Pancreas (tissue), 10 donors: ENCODE data around the gene VIM. TPM values are rescaled to one million over a fixed set of nuclear protein-coding genes. Genes with fewer than 3 reads are reported as not detected.

ENCODE experiments used
- ATAC-seq, 4 donors: fragments of 200-7000 bp; cut with Tn5 transposase; one replicate each; pipeline versions ENCODE4 v1.8.0 to v1.9.1; 2020; ENCODE audit warnings: mild to moderate bottlenecking in 4 of 4, moderate library complexity in 4 of 4
- DNase-seq, 6 donors: peaks; one replicate each; pipeline ENCODE4 v3.0.0-alpha.2; 2020
- FAIRE-seq: peaks from 2 replicates; lab custom pipeline; 2012; peaks lifted over from hg19 to GRCh38; lab: Jason Lieb, UNC
- H3K27ac ChIP-seq, 4 donors: fragments of 200-600 bp; sonication (generic); 1 replicate in 3 of 4; 2 replicates in 1 of 4; pipeline versions ENCODE4 v1.5.0 to v1.8.0; 2020
- H3K27me3 ChIP-seq, 4 donors: fragments of 200-600 bp; one replicate each; pipeline ENCODE4 v1.8.0; 2021
- H3K36me3 ChIP-seq, 3 donors: fragments of 200-600 bp; sonication (generic) in 1 of 3; one replicate each; pipeline versions ENCODE4 v1.5.0 to v1.8.0; 2020 to 2021
- H3K4me1 ChIP-seq, 3 donors: fragments of 200-600 bp; one replicate each; pipeline ENCODE4 v1.8.0; 2021
- H3K4me3 ChIP-seq, 4 donors: fragments of 200-600 bp; sonication (generic) in 2 of 4; one replicate each; pipeline versions ENCODE4 v1.5.0 to v1.8.0; 2020 to 2021
- H3K9me3 ChIP-seq, 4 donors: fragments of 200-600 bp; one replicate each; pipeline ENCODE4 v1.8.0; 2021
- CTCF ChIP-seq, 4 donors: fragments of 200-600 bp; sonication (generic) in 3 of 4; IDR thresholded peaks; one replicate each; pipeline versions ENCODE4 v1.5.0 to v1.8.0; 2021; ENCODE audit warnings: antibody characterized with exemption in 4 of 4
- WGBS, 2 donors: extraction: QIAGEN DNeasy Blood & Tissue Kit; methylation state at CpG; one replicate each; pipeline ENCODE4 v1.1.7; 2013; 5-methylcytosine and 5-hydroxymethylcytosine counted together
- intact Hi-C, 3 donors: fragments of 100-400 bp; cut with DNase I; formaldehyde crosslinking; loops; one replicate each; pipeline versions ENCODE4 v1.11.1 to v1.14.2; 2022
- polyA plus RNA-seq, 2 donors: library from polyadenylated mRNA; stranded (reverse); fragments of 200-250 nt; gene quantifications; one replicate each; pipeline ENCODE4 v1.2.3, GENCODE V29; 2013
- total RNA-seq, 6 donors: library from RNA; stranded (reverse); fragmentation: NEBNext Ultra II Directional in 4 of 6; extraction: Animal tissue kit (Norgen Biotek cat#: 25700) in 4 of 6; gene quantifications; one replicate each; pipeline versions ENCODE4 v1.2.1 to v1.2.4, GENCODE V29; 2021 to 2023
- donor health status: healthy with polysubstance abuse.
- donor health status: DM: no; HTN: no; CAD: no; lungs with moderate emphysema.
- donor health status: DM: no; HTN: no; CAD: no.
- donor health status: control.
- donor health status: control.
- donor health status: Bipolar disorder and iron deficiency.
- donor health status: DM: yes; HTN: yes; CAD: no.
- donor health status: DM: no; HTN: no; CAD: no.
- donor health status: DM: no; HTN: no; CAD: no.
- donor health status: DM: yes; HTN: yes; CAD: no.

The VIM gene
- total and polyA plus RNA-seq, 8 donors = 133 to 546 (median 163) TPM

- Histone ChIP-seq H3K4me1 (no peaks in the 10 kb centered on the region), H3K27me3 (no peaks in the 10 kb centered on the region), H3K36me3 (no peaks in the 10 kb centered on the region), H3K9me3 (no peaks in the 10 kb centered on the region), H3K4me3 (no peak overlapping the region), H3K27ac (no peak overlapping the region)
- WGBS, 2 donors = 75 to 82% methylated on average over 9 of the region's 9 CpGs
- intact Hi-C loops = no loop called here
- no peak for FAIRE-seq
- TF ChIP-seq CTCF (IDR thresholded peaks at IDR 0.05) = no peak
- DNase-seq = no peak
- ATAC-seq = no peak
Measured at GRCh38 chr10:17276756-17277424, 48.8 kb downstream of the VIM start.

DNA sequence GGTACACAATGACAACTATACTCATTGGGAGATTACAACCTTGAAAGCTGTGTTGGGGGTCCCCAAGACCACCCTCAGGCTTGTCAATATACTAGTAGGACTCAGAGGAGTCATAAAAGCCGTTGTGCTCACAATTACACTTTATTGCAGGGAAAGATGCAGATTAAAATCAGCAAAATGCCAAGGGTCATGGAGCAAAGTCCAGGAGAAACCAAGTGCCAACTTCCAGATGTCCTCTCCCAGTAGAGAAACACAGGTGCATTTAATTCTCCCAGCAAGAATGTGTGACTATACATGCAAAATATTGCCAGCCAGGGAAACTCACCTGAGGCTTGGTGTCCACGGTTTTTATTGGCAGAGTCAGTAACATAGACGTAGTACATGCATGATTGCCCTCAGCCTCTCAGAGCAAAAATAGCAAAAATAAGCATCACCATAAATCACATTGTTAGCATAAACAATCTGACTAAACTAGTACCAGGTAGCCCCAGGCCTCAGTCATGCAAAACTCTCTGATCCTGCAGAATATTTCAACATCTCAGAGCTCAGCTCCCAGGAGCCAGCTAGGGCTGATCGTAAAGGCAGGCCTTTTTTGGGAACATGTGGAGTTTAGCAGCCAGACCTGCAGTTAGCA, 50.7 kb downstream of the VIM start:
- Histone ChIP-seq H3K4me1 (no peaks in the 10 kb centered on the region), H3K27me3 (no peaks in the 10 kb centered on the region), H3K27ac (no peak overlapping the region), H3K4me3 (no peak overlapping the region), H3K36me3 (no peaks in the 10 kb centered on the region), H3K9me3 (no peaks in the 10 kb centered on the region)
- no peak for TF ChIP-seq CTCF (IDR thresholded peaks at IDR 0.05)
- no peak for ATAC-seq
- no peak for FAIRE-seq
- WGBS, 2 donors = 46 to 54% methylated on average over 4 of the region's 4 CpGs
- DNase-seq = no peak
- intact Hi-C loops = no loop called here

DNA sequence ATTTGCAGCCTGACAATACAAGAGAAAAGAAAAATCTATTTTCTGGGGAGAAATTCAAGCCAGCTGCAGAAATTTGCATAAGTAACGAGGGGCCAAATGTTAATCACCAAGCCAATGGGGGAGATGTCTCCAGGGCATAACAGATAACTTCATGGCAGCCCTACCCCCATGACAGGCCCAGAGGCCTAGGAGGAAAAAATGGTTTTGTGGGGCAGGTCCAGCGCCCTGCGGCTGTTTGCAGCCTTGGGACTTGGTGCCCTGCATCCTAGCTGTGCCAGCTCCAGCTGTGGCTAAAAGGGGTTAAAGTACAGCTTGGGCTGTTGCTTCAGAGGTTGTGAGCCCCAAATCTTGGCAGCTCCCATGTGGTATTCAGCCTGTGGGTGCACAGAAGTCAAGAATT, 54.3 kb downstream of the VIM start:
- Histone ChIP-seq H3K27me3 (no peaks in the 10 kb centered on the region), H3K4me1 (no peaks in the 10 kb centered on the region), H3K36me3 (no peaks in the 10 kb centered on the region), H3K27ac (no peak overlapping the region), H3K4me3 (no peak overlapping the region), H3K9me3 (no peaks in the 10 kb centered on the region)
- ATAC-seq (no peak), DNase-seq (no peak), FAIRE-seq (no peak)
- WGBS, 2 donors = 87 to 88% methylated on average over 3 of the region's 3 CpGs
- intact Hi-C loops = no loop called here
- TF ChIP-seq CTCF (IDR thresholded peaks at IDR 0.05) = no peak

- H3K4me3 ChIP-seq = no peak overlapping the region
- intact Hi-C loops = loop anchor here in 1 of 3 donors (5.0 kb wide), 1 partner anchor 140 kb away; no protein-coding TSS in a partner anchor
- FAIRE-seq = no peak
- H3K27me3 ChIP-seq = peaks cover 0 to 5% (median 0%) of the 10 kb centered on the region in 4 donors
- 32 to 35% methylated on average over 10 of the region's 10 CpGs for WGBS, 2 donors
- no peak for TF ChIP-seq CTCF (IDR thresholded peaks at IDR 0.05)
- no peak for ATAC-seq
- no peaks in the 10 kb centered on the region for H3K9me3 ChIP-seq
- no peak for DNase-seq
- no peak overlapping the region for H3K27ac ChIP-seq
- H3K4me1 ChIP-seq = no peaks in the 10 kb centered on the region
- H3K36me3 ChIP-seq = no peaks in the 10 kb centered on the region
Measured at GRCh38 chr10:17286562-17287550, 58.8 kb downstream of the VIM start.

Other genes starting within 250 kb of the VIM start
- gene CUBN, start 98.4 kb upstream of the VIM start, total RNA-seq = 1 to 10 TPM in 2 of 6 donors, under 1 TPM in 4; 0.28 to 1.3 (median 0.66) TPM
- gene CUBN, start 98.4 kb upstream of the VIM start, polyA plus RNA-seq = 1 to 10 TPM in 1 of 2 donors, under 1 TPM in 1; 0.53 to 1.0 TPM
- 1 to 10 TPM; 2.5 to 3.9 (median 3.2) TPM for gene TRDMT1, start 26.6 kb upstream of the VIM start, total RNA-seq
- 1 to 10 TPM; 1.4 to 2.0 TPM for gene TRDMT1, start 26.6 kb upstream of the VIM start, polyA plus RNA-seq
- under 1 TPM in 3 of 6 donors, not detected in 3; 0.12 to 0.15 (median 0.12) TPM for gene ST8SIA6, start 226.4 kb downstream of the VIM start, total RNA-seq
- under 1 TPM in 1 of 2 donors, not detected in 1; 0.08 TPM for gene ST8SIA6, start 226.4 kb downstream of the VIM start, polyA plus RNA-seq